ENCODE data around the gene ACOXL. TPM values are rescaled to one million over a fixed set of nuclear protein-coding genes. Genes with fewer than 3 reads are reported as not detected.

Gene ACOXL
- total RNA-seq, 2 experiments from 2014 or later = not detected

- POLR2A ChIA-PET = no interaction called here
- Mint-ChIP-seq H3K27ac (no peak overlapping the region), H3K4me3 (no peak overlapping the region), H3K9me3 (no peaks in the 10 kb centered on the region), H3K27me3 (peaks cover 27% of the 10 kb centered on the region), H3K4me1 (peaks cover 13% of the 10 kb centered on the region), H3K36me3 (no peaks in the 10 kb centered on the region)
- ATAC-seq (ENCODE audit: low read depth) = no peak
- no peak for DNase-seq
Observed at GRCh38 chr2:110752871-110753270, 20.5 kb downstream of the ACOXL start.

GRCh38 chr2:110755491-110756078 lies 23.2 kb downstream of the ACOXL start:
- H3K27me3 Mint-ChIP-seq = peaks cover 38% of the 10 kb centered on the region
- POLR2A ChIA-PET = interaction anchor here (1.0 kb wide), 2 partner anchors 78 to 80 kb away, joined by 4 to 5 read pairs; partner anchors contain the start of gene BUB1
- no peak overlapping the region for H3K27ac Mint-ChIP-seq
- no peak overlapping the region for H3K4me3 Mint-ChIP-seq
- DNase-seq (no peak), ATAC-seq (ENCODE audit: low read depth) (no peak)
- peaks cover 1% of the 10 kb centered on the region for H3K9me3 Mint-ChIP-seq
- H3K4me1 Mint-ChIP-seq = no peaks in the 10 kb centered on the region
- no peaks in the 10 kb centered on the region for H3K36me3 Mint-ChIP-seq

GRCh38 chr2:110759411-110759810 lies 27.0 kb downstream of the ACOXL start:
- no peak for ATAC-seq (ENCODE audit: low read depth)
- no peak overlapping the region for H3K4me3 Mint-ChIP-seq
- peaks cover 25% of the 10 kb centered on the region for H3K27me3 Mint-ChIP-seq
- POLR2A ChIA-PET = no interaction called here
- H3K4me1 Mint-ChIP-seq = no peaks in the 10 kb centered on the region
- H3K9me3 Mint-ChIP-seq = peaks cover 2% of the 10 kb centered on the region
- H3K27ac Mint-ChIP-seq = no peak overlapping the region
- no peaks in the 10 kb centered on the region for H3K36me3 Mint-ChIP-seq
- DNase-seq = no peak

GRCh38 chr2:110764931-110765330 lies 32.6 kb downstream of the ACOXL start:
- H3K27me3 Mint-ChIP-seq = peaks cover 18% of the 10 kb centered on the region
- peaks cover 2% of the 10 kb centered on the region for H3K9me3 Mint-ChIP-seq
- no peaks in the 10 kb centered on the region for H3K4me1 Mint-ChIP-seq
- DNase-seq = no peak
- H3K4me3 Mint-ChIP-seq = no peak overlapping the region
- ATAC-seq (ENCODE audit: low read depth) = no peak
- no peak overlapping the region for H3K27ac Mint-ChIP-seq
- POLR2A ChIA-PET = no interaction called here
- no peaks in the 10 kb centered on the region for H3K36me3 Mint-ChIP-seq

- no peaks in the 10 kb centered on the region for H3K36me3 Mint-ChIP-seq
- H3K27ac Mint-ChIP-seq = no peak overlapping the region
- no peaks in the 10 kb centered on the region for H3K4me1 Mint-ChIP-seq
- no peak for ATAC-seq (ENCODE audit: low read depth)
- no peak overlapping the region for H3K4me3 Mint-ChIP-seq
- no peaks in the 10 kb centered on the region for H3K9me3 Mint-ChIP-seq
- POLR2A ChIA-PET = no interaction called here
- peaks cover 15% of the 10 kb centered on the region for H3K27me3 Mint-ChIP-seq
- no peak for DNase-seq
Observed at GRCh38 chr2:110766291-110766690, 33.9 kb downstream of the ACOXL start.

GRCh38 chr2:110768591-110768990 lies 36.2 kb downstream of the ACOXL start:
- DNase-seq = no peak
- no peaks in the 10 kb centered on the region for H3K36me3 Mint-ChIP-seq
- H3K27me3 Mint-ChIP-seq = peaks cover 14% of the 10 kb centered on the region

GRCh38 chr2:110770404-110770958 lies 38.1 kb downstream of the ACOXL start:
- ATAC-seq (ENCODE audit: low read depth) (no peak), DNase-seq (no peak)
- Mint-ChIP-seq H3K27ac (no peak overlapping the region), H3K36me3 (no peaks in the 10 kb centered on the region), H3K27me3 (peaks cover 13% of the 10 kb centered on the region), H3K4me3 (no peak overlapping the region), H3K9me3 (no peaks in the 10 kb centered on the region), H3K4me1 (no peaks in the 10 kb centered on the region)
- POLR2A ChIA-PET = no interaction called here

More at GRCh38 chr2:110768591-110768990, 36.2 kb downstream of the ACOXL start:
- H3K4me3 Mint-ChIP-seq = no peak overlapping the region
- no peak overlapping the region for H3K27ac Mint-ChIP-seq
- no peaks in the 10 kb centered on the region for H3K4me1 Mint-ChIP-seq
- POLR2A ChIA-PET = no interaction called here
- H3K9me3 Mint-ChIP-seq = no peaks in the 10 kb centered on the region
- ATAC-seq (ENCODE audit: low read depth) = no peak

- Mint-ChIP-seq H3K27ac (no peak overlapping the region), H3K36me3 (no peaks in the 10 kb centered on the region), H3K27me3 (peaks cover 12% of the 10 kb centered on the region), H3K9me3 (no peaks in the 10 kb centered on the region), H3K4me3 (no peak overlapping the region), H3K4me1 (no peaks in the 10 kb centered on the region)
- POLR2A ChIA-PET = no interaction called here
- ATAC-seq (ENCODE audit: low read depth) = no peak
- no peak for DNase-seq
Observed at GRCh38 chr2:110770959-110771431, 38.6 kb downstream of the ACOXL start.

- Mint-ChIP-seq H3K4me1 (no peaks in the 10 kb centered on the region), H3K27me3 (peaks cover 16% of the 10 kb centered on the region), H3K4me3 (no peak overlapping the region), H3K36me3 (no peaks in the 10 kb centered on the region), H3K27ac (no peak overlapping the region), H3K9me3 (no peaks in the 10 kb centered on the region)
- POLR2A ChIA-PET = no interaction called here
- DNase-seq (no peak), ATAC-seq (ENCODE audit: low read depth) (no peak)
Observed at GRCh38 chr2:110771547-110772382, 39.4 kb downstream of the ACOXL start.

- no peaks in the 10 kb centered on the region for H3K36me3 Mint-ChIP-seq
- H3K4me1 Mint-ChIP-seq = no peaks in the 10 kb centered on the region
- no peak for DNase-seq
- H3K27ac Mint-ChIP-seq = no peak overlapping the region
- H3K9me3 Mint-ChIP-seq = no peaks in the 10 kb centered on the region
- no peak overlapping the region for H3K4me3 Mint-ChIP-seq
- H3K27me3 Mint-ChIP-seq = peaks cover 16% of the 10 kb centered on the region
- POLR2A ChIA-PET = no interaction called here
- ATAC-seq (ENCODE audit: low read depth) = no peak
Observed at GRCh38 chr2:110772383-110772755, 40.0 kb downstream of the ACOXL start.

- peaks cover 18% of the 10 kb centered on the region for H3K27me3 Mint-ChIP-seq
- H3K4me3 Mint-ChIP-seq = no peak overlapping the region
- DNase-seq = no peak
- POLR2A ChIA-PET = no interaction called here
- no peak for ATAC-seq (ENCODE audit: low read depth)
- no peaks in the 10 kb centered on the region for H3K36me3 Mint-ChIP-seq
- no peaks in the 10 kb centered on the region for H3K4me1 Mint-ChIP-seq
- no peak overlapping the region for H3K27ac Mint-ChIP-seq
- H3K9me3 Mint-ChIP-seq = no peaks in the 10 kb centered on the region
Observed at GRCh38 chr2:110773401-110773921, 41.1 kb downstream of the ACOXL start.

GRCh38 chr2:110774701-110775100 lies 42.3 kb downstream of the ACOXL start:
- H3K4me3 Mint-ChIP-seq = no peak overlapping the region
- ATAC-seq (ENCODE audit: low read depth) (no peak), DNase-seq (no peak)
- H3K27ac Mint-ChIP-seq = no peak overlapping the region
- no peaks in the 10 kb centered on the region for H3K36me3 Mint-ChIP-seq
- H3K27me3 Mint-ChIP-seq = peaks cover 21% of the 10 kb centered on the region
- POLR2A ChIA-PET = no interaction called here
- peaks cover 3% of the 10 kb centered on the region for H3K4me1 Mint-ChIP-seq
- H3K9me3 Mint-ChIP-seq = no peaks in the 10 kb centered on the region

- ATAC-seq (ENCODE audit: low read depth) (no peak), DNase-seq (no peak)
- no peaks in the 10 kb centered on the region for H3K36me3 Mint-ChIP-seq
- POLR2A ChIA-PET = no interaction called here
- peaks cover 3% of the 10 kb centered on the region for H3K4me1 Mint-ChIP-seq
- no peak overlapping the region for H3K4me3 Mint-ChIP-seq
- no peaks in the 10 kb centered on the region for H3K9me3 Mint-ChIP-seq
- H3K27ac Mint-ChIP-seq = no peak overlapping the region
- peaks cover 32% of the 10 kb centered on the region for H3K27me3 Mint-ChIP-seq
Observed at GRCh38 chr2:110777531-110778311, 45.3 kb downstream of the ACOXL start.

All from activated naive CD8-positive, alpha-beta T cell treated with anti-CD3 and anti-CD28 coated beads, Interleukin-2, amount 10 ng/mL, durations not matched to agents 7 days and 5 days (primary cell).